ENCODE measurements around the gene ISLR2. TPM values are rescaled to one million over a fixed set of nuclear protein-coding genes. Genes with fewer than 3 reads are reported as not detected.

ISLR2 gene
- total RNA-seq, 2 donors from 2014 or later, result 0.31 to 2.6 TPM

DNA sequence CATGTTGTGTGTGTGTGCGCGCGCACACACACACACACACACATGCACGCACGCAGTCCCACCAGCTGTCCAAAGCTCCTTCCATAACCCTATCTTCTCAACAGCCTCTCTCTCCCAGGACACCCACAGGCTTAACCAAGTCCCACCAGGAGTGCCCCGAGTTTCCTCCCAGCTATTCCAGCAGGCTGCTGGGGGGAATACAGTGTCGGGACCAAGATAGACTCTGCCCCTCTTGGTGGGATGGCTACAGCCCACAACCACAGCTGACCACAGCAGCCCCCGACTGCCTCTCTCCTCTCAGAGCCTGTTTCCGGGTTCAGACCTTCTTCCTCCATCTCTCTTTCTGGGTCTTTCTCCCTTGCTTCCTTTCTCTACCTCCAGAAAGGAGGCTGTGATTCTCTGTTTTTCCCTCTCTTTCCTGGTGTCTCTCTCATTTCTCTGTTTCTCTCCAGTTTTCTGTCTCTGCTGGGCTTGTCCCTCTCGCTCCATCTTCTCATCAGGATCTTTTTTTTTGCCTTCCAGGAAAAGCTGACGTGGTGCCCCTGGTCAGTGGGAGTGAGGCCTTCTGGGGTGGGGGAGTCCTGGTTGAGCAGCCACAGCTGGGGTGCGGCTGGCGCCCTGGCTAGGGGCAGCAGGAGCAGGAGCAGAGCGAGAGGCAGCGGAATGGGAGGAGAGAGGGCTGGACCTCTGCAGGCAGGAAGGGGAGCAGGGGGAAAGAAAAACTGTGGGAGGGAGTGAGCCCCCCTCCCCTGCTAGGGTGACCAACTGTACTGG lies 39.9 kb downstream of the ISLR2 start:
- Histone ChIP-seq H3K27ac (no peak overlapping the region), H3K27me3 (no peaks in the 10 kb centered on the region), H3K4me1 (peaks cover 0 to 58% of the 10 kb centered on the region in 2 donors), H3K9me3 (no peaks in the 10 kb centered on the region), H3K36me3 (no peaks in the 10 kb centered on the region), H3K4me3 (no peak overlapping the region)
- TF ChIP-seq, protein P1, sequence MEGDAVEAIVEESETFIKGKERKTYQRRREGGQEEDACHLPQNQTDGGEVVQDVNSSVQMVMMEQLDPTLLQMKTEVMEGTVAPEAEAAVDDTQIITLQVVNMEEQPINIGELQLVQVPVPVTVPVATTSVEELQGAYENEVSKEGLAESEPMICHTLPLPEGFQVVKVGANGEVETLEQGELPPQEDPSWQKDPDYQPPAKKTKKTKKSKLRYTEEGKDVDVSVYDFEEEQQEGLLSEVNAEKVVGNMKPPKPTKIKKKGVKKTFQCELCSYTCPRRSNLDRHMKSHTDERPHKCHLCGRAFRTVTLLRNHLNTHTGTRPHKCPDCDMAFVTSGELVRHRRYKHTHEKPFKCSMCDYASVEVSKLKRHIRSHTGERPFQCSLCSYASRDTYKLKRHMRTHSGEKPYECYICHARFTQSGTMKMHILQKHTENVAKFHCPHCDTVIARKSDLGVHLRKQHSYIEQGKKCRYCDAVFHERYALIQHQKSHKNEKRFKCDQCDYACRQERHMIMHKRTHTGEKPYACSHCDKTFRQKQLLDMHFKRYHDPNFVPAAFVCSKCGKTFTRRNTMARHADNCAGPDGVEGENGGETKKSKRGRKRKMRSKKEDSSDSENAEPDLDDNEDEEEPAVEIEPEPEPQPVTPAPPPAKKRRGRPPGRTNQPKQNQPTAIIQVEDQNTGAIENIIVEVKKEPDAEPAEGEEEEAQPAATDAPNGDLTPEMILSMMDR (IDR thresholded peaks at IDR 0.05), result no peak
- peak; percentile 36 for DNase-seq (ENCODE audit: low spot score)

GRCh38 chr15:74170875-74171578 lies 40.6 kb downstream of the ISLR2 start:
- no peaks in the 10 kb centered on the region for H3K9me3 ChIP-seq
- no peak overlapping the region for H3K27ac ChIP-seq
- TF ChIP-seq, protein P1 (IDR thresholded peaks at IDR 0.05), result no peak
- DNase-seq (ENCODE audit: low spot score), result peak; percentile 55
- no peaks in the 10 kb centered on the region for H3K36me3 ChIP-seq
- H3K27me3 ChIP-seq, result no peaks in the 10 kb centered on the region
- H3K4me3 ChIP-seq, result no peak overlapping the region
- H3K4me1 ChIP-seq, result peaks cover 0 to 65% of the 10 kb centered on the region in 2 donors

DNA sequence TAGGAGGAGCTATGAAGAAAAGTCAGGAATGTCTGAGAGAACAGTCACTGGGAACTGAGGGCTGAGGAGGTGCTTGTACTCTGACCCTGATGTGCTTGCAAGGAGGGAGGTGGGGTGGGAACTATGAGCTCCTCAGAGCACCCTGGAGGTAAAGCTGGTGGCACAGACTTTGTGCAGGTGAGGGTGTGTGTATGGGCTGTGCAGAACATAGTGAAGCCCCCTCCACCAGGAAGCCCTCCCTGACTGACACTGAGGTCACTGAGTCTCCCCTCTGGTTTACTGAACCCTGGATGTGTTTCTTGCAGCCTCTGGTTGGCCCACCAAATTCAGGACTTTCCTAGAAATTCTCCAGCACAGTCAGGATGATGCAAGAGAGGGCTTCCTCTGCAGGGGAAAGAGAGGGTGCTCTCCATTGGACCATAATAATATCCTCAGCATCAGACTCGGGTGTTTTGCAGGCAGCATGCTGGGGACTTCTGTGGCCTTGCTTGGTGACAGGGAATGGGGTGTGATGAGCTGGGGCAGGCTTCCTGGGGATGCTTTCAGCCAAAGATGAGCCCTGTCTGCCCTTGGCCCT lies 41.7 kb downstream of the ISLR2 start:
- H3K36me3 ChIP-seq, result no peaks in the 10 kb centered on the region
- H3K27me3 ChIP-seq, result no peaks in the 10 kb centered on the region
- H3K27ac ChIP-seq, result peak overlapping the region; percentile 78 to 84
- peak; percentile 53 for DNase-seq (ENCODE audit: low spot score)
- TF ChIP-seq, protein P1 (IDR thresholded peaks at IDR 0.05), result no peak
- no peak overlapping the region for H3K4me3 ChIP-seq
- H3K9me3 ChIP-seq, result no peaks in the 10 kb centered on the region
- peaks cover 0 to 76% of the 10 kb centered on the region in 2 donors for H3K4me1 ChIP-seq

- peaks cover 0 to 78% of the 10 kb centered on the region in 2 donors for H3K4me1 ChIP-seq
- peak overlapping the region; percentile 78 to 84 for H3K27ac ChIP-seq
- H3K9me3 ChIP-seq, result no peaks in the 10 kb centered on the region
- peak overlapping the region in 1 of 2 donors; percentile 28 for H3K4me3 ChIP-seq
- peak; percentile 78 for DNase-seq (ENCODE audit: low spot score)
- no peaks in the 10 kb centered on the region for H3K36me3 ChIP-seq
- no peaks in the 10 kb centered on the region for H3K27me3 ChIP-seq
- TF ChIP-seq, protein P1 (IDR thresholded peaks at IDR 0.05), result no peak
Observed at GRCh38 chr15:74172701-74173379, 42.5 kb downstream of the ISLR2 start.

DNA sequence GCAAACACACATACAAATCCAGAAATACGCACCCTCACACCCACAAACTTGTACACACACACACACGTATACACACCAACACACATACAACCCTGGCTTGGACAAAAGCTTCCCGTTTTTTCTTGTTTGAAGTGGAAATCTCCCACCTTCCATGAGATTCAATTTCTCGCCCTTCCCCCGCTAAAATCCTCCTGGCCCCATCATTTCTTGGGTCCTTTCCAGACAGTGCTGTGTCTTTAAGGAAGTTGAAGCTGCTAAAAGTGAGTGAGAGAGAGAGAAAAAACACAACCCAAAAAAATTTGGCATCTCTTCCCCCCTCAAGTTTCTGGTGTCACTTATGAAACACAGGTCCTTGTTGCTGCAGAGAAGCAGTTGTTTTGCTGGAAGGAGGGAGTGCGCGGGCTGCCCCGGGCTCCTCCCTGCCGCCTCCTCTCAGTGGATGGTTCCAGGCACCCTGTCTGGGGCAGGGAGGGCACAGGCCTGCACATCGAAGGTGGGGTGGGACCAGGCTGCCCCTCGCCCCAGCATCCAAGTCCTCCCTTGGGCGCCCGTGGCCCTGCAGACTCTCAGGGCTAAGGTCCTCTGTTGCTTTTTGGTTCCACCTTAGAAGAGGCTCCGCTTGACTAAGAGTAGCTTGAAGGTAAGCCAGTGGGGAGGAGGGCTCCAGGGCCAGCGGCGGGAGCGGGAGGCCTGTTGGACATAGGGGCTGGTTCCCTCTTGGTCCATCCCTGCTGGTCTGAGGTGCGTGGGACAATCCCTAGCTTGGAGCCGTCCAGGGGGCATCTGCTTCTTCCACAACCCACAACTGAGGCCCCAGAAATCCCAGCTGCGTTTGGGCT lies 43.2 kb downstream of the ISLR2 start, which contains the start of gene ISLR:
Gene ISLR (plus strand): TSS at position 331 of the 839 bp plus-strand sequence. CDS start 1,149 bp downstream, outside the sequence.
- TF ChIP-seq, protein P1 (IDR thresholded peaks at IDR 0.05), result no peak
- no peak for DNase-seq (ENCODE audit: low spot score)
- H3K4me1 ChIP-seq, result peaks cover 0 to 78% of the 10 kb centered on the region in 2 donors
- H3K36me3 ChIP-seq, result no peaks in the 10 kb centered on the region
- no peaks in the 10 kb centered on the region for H3K27me3 ChIP-seq
- H3K27ac ChIP-seq, result peak within 1 kb of the TSS; percentile 78 to 84
- H3K4me3 ChIP-seq, result peak within 1 kb of the TSS; percentile 28 to 38
- no peaks in the 10 kb centered on the region for H3K9me3 ChIP-seq

All from right atrium auricular region (tissue), 2 donors.